Astrocyte of the spinal cord (primary cell): ENCODE results near the gene MCU.

Source experiments
- DNase-seq: peaks from one replicate; pipeline ENCODE4 v3.0.0; 2011; ENCODE audit warnings: low read depth, low spot score
- H3K4me3 ChIP-seq: 2 replicates; pipeline ENCODE4 v1.5.1; 2011; ENCODE audit warnings: low read depth, mild to moderate bottlenecking, low read length, moderate library complexity
- CTCF ChIP-seq: IDR thresholded peaks from 2 replicates; pipeline ENCODE4 v1.5.1; 2012; ENCODE audit warnings: low read depth, mild to moderate bottlenecking, low read length, inconsistent platforms
- in situ Hi-C: cut with HindIII; loops from 2 replicates; pipeline ENCODE4 v1.10.0; 2017; ENCODE audit warnings: low sequenced_read_pairs

The MCU gene

GRCh38 chr10:72850861-72851260 lies 158.9 kb downstream of the MCU start:
- DNase-seq, result no peak
- TF ChIP-seq CTCF, result no peak
- in situ Hi-C loops, result no loop called here
- H3K4me3 ChIP-seq, result no peak overlapping the region

GRCh38 chr10:72851509-72851908 lies 159.6 kb downstream of the MCU start:
- H3K4me3 ChIP-seq, result no peak overlapping the region
- in situ Hi-C loops, result no loop called here
- no peak for TF ChIP-seq CTCF
- no peak for DNase-seq

- H3K4me3 ChIP-seq, result no peak overlapping the region
- TF ChIP-seq CTCF, result no peak
- in situ Hi-C loops, result no loop called here
- DNase-seq, result no peak
Measured at GRCh38 chr10:72852508-72852907, 160.6 kb downstream of the MCU start.

GRCh38 chr10:72855129-72855528 lies 163.2 kb downstream of the MCU start:
- TF ChIP-seq CTCF, result no peak
- in situ Hi-C loops, result no loop called here
- DNase-seq, result no peak
- no peak overlapping the region for H3K4me3 ChIP-seq

GRCh38 chr10:72855790-72856189 lies 163.8 kb downstream of the MCU start:
- no peak for DNase-seq
- no peak overlapping the region for H3K4me3 ChIP-seq
- TF ChIP-seq CTCF, result no peak
- in situ Hi-C loops, result no loop called here

- no peak for TF ChIP-seq CTCF
- in situ Hi-C loops, result no loop called here
- DNase-seq, result no peak
- no peak overlapping the region for H3K4me3 ChIP-seq
Measured at GRCh38 chr10:72858067-72858466, 166.1 kb downstream of the MCU start.

GRCh38 chr10:72862957-72863356 lies 171.0 kb downstream of the MCU start:
- TF ChIP-seq CTCF, result no peak
- no peak overlapping the region for H3K4me3 ChIP-seq
- no peak for DNase-seq
- in situ Hi-C loops, result no loop called here
